ENCODE results near the gene CNTD1.
A peak's percentile ranks its signal among the peaks of the same experiment; 100 is the strongest.

CNTD1 gene

GRCh38 chr17:42809250-42809649 lies 10.6 kb downstream of the CNTD1 start:
- DNase-seq: no peak

- DNase-seq: no peak
Observed at GRCh38 chr17:42814633-42815399, 16.2 kb downstream of the CNTD1 start.

DNA sequence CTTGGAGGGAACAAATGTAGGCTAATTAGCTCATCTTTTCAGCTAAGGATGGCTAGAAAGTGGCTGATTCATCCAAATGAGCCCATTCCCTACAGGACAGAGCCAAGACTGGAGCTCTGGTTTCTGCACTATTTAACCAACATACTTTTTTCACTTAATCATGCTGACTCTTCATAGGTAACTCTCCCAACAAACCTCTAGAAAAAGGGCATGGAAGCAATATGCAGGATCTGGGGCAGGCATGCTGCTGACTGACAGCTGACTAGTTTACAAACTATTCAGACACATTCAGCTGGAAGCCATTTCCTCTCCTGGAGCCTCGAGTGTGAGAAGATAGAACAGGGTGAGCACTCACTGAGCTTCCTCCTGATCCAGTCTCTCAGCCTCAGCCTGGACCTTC lies 19.2 kb downstream of the CNTD1 start:
- no peak for DNase-seq

- no peak for DNase-seq
Observed at GRCh38 chr17:42818379-42818778, 19.7 kb downstream of the CNTD1 start.

GRCh38 chr17:42819939-42820535 lies 21.4 kb downstream of the CNTD1 start:
- DNase-seq: peak; percentile 30

GRCh38 chr17:42821176-42821575 lies 22.5 kb downstream of the CNTD1 start:
- no peak for DNase-seq

GRCh38 chr17:42827472-42827871 lies 28.8 kb downstream of the CNTD1 start:
- DNase-seq: no peak

GRCh38 chr17:42830971-42831370 lies 32.3 kb downstream of the CNTD1 start:
- no peak for DNase-seq

- no peak for DNase-seq
Observed at GRCh38 chr17:42832213-42832933, 33.7 kb downstream of the CNTD1 start.

DNA sequence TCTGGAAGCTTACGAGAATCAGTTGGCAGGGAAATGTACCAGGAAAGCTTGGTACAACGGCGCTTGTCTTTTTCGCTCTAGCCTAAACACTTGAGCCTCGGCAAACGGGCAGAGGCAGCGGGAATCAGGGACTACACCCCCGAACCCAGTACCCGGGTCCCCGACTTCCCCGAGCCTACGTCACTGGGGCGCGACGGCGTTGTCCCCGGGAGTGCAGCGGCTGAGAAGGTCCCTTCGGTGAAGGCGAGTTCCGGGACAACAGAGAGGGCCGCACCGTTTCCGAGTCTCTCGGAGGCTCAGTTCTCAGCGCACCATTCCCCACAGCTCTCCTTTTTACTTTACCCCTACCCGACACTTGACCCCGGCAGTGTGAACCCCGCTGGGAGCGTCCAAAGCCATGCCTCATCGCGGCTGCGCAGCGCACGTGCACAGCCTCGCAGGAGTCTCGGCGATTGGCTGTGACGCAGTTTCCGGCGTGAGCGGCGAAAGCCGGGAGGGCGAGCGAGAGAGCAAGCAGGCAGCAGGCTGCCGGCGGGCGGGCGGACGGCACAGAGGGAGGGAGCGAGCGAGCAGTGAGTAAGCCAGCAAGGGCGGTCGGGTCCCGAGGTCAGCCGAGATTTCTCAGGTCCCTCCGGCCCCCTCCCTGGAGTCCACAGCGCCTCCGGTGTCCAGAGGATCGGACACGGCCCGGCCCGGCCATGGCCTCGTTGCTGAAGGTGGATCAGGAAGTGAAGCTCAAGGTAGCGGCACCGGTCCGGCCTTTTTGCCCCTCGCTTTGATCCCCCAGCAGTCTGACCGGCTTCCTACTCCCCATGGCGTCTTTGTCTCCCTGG lies 34.5 kb downstream of the CNTD1 start, which contains the start of gene PSME3:
TSS of gene PSME3 (plus strand) at position 464 of the 833 bp plus-strand sequence. CDS start at position 699, 235 bp downstream.
- DNase-seq: peak; percentile 63

DNA sequence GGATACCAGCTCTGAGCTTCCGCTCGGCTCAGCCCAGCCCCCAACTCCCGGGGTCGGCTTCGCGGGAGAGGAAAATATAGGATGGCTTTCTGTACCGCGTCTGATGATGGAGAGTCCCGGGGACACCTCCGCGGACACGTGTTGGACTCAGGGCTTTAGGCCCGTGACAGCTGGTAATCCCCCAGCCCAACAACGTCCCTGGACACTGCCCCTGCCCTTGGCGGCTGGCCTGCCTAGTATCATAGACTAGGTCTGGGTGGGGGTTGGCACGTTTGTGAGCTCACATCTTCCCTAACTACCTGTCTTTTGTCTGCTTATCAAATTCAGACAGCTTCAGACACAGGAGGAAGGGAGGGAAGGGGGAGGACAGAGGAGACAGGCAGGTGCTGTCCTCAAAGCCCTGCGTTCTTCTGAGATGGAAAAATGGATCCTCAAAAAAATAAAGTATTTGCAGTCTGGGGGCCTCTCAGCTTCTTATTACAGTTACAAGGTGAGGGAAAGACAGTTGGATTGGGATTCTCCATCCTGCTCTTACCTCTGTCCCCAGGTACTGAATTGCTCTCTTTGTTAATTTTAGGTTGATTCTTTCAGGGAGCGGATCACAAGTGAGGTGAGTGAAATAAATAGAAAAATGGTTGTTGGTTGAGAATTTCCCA lies 35.2 kb downstream of the CNTD1 start:
- DNase-seq: no peak

DNA sequence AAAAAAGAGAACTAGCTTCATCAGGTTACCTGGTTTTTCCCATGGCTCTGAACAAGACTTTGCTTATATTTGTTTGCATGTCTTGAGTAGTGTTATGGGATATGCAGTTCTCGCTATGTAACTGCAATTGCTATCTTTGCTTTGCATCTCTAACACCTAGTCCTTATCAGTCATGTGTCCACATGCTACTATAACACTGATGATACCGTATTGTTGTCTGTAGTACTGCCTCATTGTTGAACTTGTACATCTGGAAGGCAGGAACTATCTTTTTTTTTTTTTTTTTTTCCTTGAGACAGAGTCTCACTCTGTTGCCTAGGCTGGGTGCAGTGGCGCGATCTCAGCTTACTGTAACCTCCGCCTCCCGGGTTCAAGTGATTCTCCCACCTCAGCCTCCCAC lies 37.1 kb downstream of the CNTD1 start:
- no peak for DNase-seq

DNA sequence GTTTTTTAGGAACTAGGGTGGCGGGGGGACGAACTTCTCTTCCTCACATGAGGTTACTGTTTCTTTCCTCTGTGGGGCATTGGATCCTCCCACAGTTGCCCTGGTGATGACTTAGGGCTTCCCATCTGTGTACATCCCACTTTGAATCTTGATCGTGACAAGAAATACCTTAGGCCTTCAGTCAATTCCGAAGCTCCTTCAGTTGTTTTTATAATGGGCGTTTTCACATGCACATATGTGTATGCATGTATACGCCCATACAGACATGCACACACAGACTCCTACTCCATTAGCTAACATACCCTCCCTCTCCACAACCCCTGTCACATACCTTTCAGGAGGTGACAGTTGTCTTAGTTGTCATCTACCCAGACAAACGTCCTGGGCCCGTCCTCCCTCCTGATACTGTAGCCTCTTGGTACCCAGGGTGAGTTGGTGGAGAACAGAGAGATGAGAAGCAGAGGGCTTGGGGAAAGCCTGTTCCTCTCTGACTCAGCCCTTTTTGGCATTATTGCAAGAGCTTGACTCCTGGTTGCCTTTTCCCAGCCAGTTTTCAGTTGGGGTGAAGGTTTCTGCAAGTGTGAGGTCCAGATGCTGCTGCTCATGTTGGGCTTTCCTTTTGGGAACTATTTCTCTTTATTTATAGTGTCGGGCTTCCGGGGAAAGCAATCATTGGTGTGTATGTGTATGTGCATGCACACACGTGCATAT lies 43.5 kb downstream of the CNTD1 start:
- DNase-seq: no peak

- DNase-seq: no peak
Observed at GRCh38 chr17:42843358-42843934, 44.8 kb downstream of the CNTD1 start.

GRCh38 chr17:42844271-42844670 lies 45.6 kb downstream of the CNTD1 start, which contains the start of gene AOC2:
Gene AOC2, plus strand, starts transcription at chr17:42844580. Its CDS starts 47 bp downstream, at chr17:42844627.
- DNase-seq: no peak

DNA sequence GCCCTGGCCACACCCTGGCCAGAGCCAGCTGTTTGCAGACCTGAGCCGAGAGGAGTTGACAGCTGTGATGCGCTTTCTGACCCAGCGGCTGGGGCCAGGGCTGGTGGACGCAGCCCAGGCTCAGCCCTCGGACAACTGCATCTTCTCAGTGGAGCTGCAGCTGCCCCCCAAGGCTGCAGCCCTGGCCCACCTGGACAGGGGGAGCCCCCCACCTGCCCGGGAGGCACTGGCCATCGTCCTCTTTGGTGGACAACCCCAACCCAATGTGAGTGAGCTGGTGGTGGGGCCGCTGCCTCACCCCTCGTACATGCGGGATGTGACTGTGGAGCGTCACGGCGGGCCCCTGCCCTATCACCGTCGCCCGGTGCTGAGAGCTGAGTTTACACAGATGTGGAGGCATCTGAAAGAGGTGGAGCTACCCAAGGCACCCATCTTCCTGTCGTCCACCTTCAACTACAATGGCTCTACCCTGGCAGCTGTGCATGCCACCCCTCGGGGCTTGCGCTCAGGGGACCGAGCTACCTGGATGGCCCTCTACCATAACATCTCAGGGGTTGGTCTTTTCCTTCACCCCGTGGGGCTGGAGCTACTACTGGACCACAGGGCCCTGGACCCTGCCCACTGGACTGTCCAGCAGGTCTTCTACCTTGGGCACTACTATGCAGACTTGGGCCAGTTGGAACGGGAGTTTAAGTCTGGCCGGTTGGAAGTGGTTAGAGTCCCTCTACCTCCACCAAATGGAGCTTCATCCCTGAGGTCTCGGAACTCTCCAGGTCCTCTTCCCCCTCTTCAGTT lies 46.3 kb downstream of the CNTD1 start:
- no peak for DNase-seq

DNA sequence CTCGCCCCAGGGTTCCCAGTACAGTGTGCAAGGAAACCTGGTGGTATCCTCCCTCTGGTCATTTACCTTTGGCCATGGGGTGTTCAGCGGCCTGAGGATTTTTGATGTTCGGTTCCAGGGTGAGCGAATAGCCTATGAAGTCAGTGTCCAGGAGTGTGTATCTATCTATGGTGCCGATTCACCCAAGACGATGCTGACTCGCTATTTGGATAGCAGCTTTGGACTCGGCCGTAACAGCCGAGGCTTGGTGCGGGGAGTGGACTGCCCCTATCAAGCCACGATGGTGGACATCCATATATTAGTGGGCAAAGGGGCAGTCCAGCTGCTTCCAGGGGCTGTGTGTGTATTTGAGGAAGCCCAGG lies 46.9 kb downstream of the CNTD1 start:
- DNase-seq: no peak

DNA sequence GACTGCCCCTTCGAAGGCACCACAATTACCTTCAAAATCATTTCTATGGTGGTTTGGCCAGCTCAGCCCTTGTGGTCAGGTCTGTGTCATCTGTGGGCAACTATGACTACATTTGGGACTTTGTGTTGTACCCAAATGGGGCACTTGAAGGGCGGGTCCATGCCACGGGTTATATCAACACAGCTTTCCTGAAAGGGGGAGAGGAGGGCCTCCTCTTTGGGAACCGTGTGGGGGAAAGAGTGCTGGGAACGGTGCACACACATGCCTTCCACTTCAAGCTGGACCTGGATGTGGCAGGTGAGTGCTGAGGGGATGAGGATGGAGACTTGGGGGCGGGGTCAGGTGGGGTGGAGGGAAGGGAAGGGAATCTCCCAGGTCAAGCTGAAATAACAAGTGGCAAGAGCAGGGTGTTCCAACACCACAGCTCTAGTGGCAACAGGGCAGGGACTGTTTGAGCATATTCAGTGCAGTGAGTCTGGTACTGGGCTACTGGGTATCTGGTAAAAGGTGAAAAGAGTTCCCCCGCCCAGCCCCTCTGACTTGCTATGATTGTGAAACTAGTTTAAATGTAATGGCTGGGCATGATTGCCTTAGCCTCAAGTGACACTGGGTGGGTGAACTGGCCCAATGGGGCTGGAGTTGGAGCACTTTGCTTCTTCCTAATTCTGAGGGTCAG lies 47.4 kb downstream of the CNTD1 start:
- no peak for DNase-seq

DNA sequence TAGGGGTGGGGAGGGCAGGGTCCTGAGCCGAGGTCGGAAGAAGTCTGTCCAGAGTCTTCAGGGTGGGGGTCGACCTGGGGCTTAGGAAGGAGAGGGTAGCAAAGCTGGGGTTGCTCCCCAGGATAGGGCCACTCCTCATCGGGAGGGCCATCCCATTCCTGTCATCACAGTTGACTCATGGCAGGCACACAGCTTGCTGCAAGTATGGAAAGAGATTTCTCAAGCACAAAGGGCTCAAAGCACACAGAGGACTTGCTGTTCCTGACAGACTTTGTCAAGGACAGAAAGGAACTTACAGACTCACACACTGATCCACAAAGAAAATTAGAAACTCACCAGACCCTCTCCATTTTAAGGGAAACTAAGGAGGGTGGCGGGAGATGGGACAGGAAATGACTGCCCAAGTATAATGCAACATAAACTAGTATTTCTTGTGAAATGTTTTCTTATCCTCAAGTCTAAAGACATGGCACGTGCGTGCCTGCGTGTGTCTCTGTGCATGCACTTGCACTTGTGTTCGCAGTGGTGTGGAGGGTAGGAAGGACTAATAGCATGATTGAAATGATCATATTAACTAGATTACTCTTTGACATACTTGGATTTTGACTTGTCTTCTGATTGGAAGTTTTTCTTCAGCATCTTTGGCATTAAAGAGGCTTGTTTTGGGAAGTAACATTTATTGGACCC lies 48.1 kb downstream of the CNTD1 start:
- no peak for DNase-seq
